ENCODE results near the gene IL17RD. TPM values are rescaled to one million over a fixed set of nuclear protein-coding genes. Genes with fewer than 3 reads are reported as not detected.

Gene IL17RD
- total and polyA plus RNA-seq, 2 experiments from 2014 or later, result 10.7 to 104 TPM

DNA sequence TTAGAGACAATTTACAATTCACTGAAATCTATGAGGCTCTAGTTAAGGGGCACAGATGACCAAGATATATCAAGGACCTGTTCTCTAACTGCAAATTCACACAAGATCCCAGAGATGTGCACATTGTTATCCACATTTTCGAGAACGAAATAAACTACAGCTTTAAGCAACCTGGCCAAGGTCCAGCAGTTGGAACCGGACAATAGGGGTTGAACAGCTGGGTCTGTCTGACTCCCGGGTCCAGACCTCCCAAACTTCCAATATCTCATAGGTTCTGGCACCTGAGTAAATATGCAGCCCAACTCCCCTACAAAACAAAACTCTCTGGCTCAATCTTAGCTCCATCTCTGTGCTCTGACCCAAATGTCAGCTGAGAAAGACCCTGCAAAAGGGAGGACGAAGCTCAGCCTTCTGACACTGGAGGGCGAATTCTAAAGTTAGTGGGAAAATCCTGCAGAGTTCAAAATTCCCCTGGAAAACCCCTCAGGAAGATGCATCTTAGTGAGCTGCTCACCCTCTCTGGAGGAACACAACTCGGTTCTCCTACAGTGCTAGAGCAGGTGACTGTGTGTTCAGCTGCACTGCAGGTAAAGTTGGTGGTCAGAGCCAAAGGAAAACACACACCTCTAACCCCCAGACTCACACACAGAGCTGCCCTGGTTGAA, 118.9 kb downstream of the IL17RD start:
- DNase-seq (ENCODE audit: low spot score) (no peak), ATAC-seq (no peak)
- H3K27me3 Mint-ChIP-seq (ENCODE audit: insufficient read depth, low read depth, poor library complexity), result no peaks in the 10 kb centered on the region
- Histone ChIP-seq H3K4me1 (ENCODE audit: insufficient read depth) (no peaks in the 10 kb centered on the region), H3K4me2 (no peak overlapping the region), H3K27ac (ENCODE audit: low read depth) (no peak overlapping the region), H3F3A (replicated peaks; ENCODE audit: low read depth) (no peaks in the 10 kb centered on the region), H3K9me2 (ENCODE audit: insufficient read depth) (peaks cover 15% of the 10 kb centered on the region; the same call in 1 of the 2 replicates), H2AFZ (no peak overlapping the region), H3K79me2 (replicated peaks; ENCODE audit: insufficient read depth) (no peaks in the 10 kb centered on the region), H3K36me3 (ENCODE audit: insufficient read depth) (no peaks in the 10 kb centered on the region), H3K4me3 (no peak overlapping the region), H3K27me3 (ENCODE audit: insufficient read depth) (no peaks in the 10 kb centered on the region), H4K20me1 (replicated peaks; ENCODE audit: insufficient read depth) (no peaks in the 10 kb centered on the region)
- TF ChIP-seq ZNF114 (CRISPR knock-in tag; IDR thresholded peaks at IDR 0.05) (no peak), EZH2phosphoT487 (IDR thresholded peaks at IDR 0.05; ENCODE audit: unreplicated experiment) (no peak), ZNF331 (CRISPR knock-in tag; IDR thresholded peaks at IDR 0.05; ENCODE audit: low read depth) (no peak), EZH2 (IDR thresholded peaks at IDR 0.05; ENCODE audit: low read depth, unreplicated experiment) (no peak), CREB1 (CRISPR knock-in tag; IDR thresholded peaks at IDR 0.05; ENCODE audit: low read depth) (no peak), JUNB (IDR thresholded peaks at IDR 0.05; ENCODE audit: unreplicated experiment) (no peak), STAT1 (IDR thresholded peaks at IDR 0.05; ENCODE audit: unreplicated experiment) (no peak), POLR2AphosphoS5 (IDR thresholded peaks at IDR 0.05; ENCODE audit: low read depth) (no peak), NANOG (IDR thresholded peaks at IDR 0.05; ENCODE audit: borderline replicate concordance) (no peak)
- TF ChIP-seq, protein P1, sequence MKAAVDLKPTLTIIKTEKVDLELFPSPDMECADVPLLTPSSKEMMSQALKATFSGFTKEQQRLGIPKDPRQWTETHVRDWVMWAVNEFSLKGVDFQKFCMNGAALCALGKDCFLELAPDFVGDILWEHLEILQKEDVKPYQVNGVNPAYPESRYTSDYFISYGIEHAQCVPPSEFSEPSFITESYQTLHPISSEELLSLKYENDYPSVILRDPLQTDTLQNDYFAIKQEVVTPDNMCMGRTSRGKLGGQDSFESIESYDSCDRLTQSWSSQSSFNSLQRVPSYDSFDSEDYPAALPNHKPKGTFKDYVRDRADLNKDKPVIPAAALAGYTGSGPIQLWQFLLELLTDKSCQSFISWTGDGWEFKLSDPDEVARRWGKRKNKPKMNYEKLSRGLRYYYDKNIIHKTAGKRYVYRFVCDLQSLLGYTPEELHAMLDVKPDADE (IDR thresholded peaks at IDR 0.05), result no peak
- TF ChIP-seq, protein P2, sequence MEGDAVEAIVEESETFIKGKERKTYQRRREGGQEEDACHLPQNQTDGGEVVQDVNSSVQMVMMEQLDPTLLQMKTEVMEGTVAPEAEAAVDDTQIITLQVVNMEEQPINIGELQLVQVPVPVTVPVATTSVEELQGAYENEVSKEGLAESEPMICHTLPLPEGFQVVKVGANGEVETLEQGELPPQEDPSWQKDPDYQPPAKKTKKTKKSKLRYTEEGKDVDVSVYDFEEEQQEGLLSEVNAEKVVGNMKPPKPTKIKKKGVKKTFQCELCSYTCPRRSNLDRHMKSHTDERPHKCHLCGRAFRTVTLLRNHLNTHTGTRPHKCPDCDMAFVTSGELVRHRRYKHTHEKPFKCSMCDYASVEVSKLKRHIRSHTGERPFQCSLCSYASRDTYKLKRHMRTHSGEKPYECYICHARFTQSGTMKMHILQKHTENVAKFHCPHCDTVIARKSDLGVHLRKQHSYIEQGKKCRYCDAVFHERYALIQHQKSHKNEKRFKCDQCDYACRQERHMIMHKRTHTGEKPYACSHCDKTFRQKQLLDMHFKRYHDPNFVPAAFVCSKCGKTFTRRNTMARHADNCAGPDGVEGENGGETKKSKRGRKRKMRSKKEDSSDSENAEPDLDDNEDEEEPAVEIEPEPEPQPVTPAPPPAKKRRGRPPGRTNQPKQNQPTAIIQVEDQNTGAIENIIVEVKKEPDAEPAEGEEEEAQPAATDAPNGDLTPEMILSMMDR (conservative IDR thresholded peaks at IDR 0.05; ENCODE audit: low read depth in 2 of 2), result no peak
- TF ChIP-seq, protein P3, sequence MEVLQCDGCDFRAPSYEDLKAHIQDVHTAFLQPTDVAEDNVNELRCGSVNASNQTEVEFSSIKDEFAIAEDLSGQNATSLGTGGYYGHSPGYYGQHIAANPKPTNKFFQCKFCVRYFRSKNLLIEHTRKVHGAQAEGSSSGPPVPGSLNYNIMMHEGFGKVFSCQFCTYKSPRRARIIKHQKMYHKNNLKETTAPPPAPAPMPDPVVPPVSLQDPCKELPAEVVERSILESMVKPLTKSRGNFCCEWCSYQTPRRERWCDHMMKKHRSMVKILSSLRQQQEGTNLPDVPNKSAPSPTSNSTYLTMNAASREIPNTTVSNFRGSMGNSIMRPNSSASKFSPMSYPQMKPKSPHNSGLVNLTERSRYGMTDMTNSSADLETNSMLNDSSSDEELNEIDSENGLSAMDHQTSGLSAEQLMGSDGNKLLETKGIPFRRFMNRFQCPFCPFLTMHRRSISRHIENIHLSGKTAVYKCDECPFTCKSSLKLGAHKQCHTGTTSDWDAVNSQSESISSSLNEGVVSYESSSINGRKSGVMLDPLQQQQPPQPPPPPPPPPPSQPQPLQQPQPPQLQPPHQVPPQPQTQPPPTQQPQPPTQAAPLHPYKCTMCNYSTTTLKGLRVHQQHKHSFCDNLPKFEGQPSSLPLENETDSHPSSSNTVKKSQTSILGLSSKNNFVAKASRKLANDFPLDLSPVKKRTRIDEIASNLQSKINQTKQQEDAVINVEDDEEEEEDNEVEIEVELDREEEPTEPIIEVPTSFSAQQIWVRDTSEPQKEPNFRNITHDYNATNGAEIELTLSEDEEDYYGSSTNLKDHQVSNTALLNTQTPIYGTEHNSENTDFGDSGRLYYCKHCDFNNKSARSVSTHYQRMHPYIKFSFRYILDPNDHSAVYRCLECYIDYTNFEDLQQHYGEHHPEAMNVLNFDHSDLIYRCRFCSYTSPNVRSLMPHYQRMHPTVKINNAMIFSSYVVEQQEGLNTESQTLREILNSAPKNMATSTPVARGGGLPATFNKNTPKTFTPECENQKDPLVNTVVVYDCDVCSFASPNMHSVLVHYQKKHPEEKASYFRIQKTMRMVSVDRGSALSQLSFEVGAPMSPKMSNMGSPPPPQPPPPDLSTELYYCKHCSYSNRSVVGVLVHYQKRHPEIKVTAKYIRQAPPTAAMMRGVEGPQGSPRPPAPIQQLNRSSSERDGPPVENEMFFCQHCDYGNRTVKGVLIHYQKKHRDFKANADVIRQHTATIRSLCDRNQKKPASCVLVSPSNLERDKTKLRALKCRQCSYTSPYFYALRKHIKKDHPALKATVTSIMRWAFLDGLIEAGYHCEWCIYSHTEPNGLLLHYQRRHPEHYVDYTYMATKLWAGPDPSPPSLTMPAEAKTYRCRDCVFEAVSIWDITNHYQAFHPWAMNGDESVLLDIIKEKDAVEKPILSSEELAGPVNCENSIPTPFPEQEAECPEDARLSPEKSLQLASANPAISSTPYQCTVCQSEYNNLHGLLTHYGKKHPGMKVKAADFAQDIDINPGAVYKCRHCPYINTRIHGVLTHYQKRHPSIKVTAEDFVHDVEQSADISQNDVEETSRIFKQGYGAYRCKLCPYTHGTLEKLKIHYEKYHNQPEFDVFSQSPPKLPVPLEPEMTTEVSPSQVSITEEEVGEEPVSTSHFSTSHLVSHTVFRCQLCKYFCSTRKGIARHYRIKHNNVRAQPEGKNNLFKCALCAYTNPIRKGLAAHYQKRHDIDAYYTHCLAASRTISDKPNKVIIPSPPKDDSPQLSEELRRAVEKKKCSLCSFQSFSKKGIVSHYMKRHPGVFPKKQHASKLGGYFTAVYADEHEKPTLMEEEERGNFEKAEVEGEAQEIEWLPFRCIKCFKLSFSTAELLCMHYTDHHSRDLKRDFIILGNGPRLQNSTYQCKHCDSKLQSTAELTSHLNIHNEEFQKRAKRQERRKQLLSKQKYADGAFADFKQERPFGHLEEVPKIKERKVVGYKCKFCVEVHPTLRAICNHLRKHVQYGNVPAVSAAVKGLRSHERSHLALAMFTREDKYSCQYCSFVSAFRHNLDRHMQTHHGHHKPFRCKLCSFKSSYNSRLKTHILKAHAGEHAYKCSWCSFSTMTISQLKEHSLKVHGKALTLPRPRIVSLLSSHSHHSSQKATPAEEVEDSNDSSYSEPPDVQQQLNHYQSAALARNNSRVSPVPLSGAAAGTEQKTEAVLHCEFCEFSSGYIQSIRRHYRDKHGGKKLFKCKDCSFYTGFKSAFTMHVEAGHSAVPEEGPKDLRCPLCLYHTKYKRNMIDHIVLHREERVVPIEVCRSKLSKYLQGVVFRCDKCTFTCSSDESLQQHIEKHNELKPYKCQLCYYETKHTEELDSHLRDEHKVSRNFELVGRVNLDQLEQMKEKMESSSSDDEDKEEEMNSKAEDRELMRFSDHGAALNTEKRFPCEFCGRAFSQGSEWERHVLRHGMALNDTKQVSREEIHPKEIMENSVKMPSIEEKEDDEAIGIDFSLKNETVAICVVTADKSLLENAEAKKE (CRISPR knock-in tag; IDR thresholded peaks at IDR 0.05), result no peak
- TF ChIP-seq, protein P4, sequence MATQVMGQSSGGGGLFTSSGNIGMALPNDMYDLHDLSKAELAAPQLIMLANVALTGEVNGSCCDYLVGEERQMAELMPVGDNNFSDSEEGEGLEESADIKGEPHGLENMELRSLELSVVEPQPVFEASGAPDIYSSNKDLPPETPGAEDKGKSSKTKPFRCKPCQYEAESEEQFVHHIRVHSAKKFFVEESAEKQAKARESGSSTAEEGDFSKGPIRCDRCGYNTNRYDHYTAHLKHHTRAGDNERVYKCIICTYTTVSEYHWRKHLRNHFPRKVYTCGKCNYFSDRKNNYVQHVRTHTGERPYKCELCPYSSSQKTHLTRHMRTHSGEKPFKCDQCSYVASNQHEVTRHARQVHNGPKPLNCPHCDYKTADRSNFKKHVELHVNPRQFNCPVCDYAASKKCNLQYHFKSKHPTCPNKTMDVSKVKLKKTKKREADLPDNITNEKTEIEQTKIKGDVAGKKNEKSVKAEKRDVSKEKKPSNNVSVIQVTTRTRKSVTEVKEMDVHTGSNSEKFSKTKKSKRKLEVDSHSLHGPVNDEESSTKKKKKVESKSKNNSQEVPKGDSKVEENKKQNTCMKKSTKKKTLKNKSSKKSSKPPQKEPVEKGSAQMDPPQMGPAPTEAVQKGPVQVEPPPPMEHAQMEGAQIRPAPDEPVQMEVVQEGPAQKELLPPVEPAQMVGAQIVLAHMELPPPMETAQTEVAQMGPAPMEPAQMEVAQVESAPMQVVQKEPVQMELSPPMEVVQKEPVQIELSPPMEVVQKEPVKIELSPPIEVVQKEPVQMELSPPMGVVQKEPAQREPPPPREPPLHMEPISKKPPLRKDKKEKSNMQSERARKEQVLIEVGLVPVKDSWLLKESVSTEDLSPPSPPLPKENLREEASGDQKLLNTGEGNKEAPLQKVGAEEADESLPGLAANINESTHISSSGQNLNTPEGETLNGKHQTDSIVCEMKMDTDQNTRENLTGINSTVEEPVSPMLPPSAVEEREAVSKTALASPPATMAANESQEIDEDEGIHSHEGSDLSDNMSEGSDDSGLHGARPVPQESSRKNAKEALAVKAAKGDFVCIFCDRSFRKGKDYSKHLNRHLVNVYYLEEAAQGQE (IDR thresholded peaks at IDR 0.05; ENCODE audit: unreplicated experiment), result no peak
- H3K4me1 Mint-ChIP-seq, result peaks cover 12% of the 10 kb centered on the region
- H3K27ac Mint-ChIP-seq, result no peak overlapping the region; the same call in 1 of the 2 replicates
- H3K36me3 Mint-ChIP-seq (ENCODE audit: low read depth), result no peaks in the 10 kb centered on the region
- H3K4me3 Mint-ChIP-seq, result no peak overlapping the region
- H3K9me3 Mint-ChIP-seq, result no peaks in the 10 kb centered on the region
